ENCODE results near the gene ZNF284.

GRCh38 chr19:44071824-44072542 is at the start of gene ZNF284:
- TF ChIP-seq CTCF (IDR thresholded peaks at IDR 0.05) (no peak), POLR2A (IDR thresholded peaks at IDR 0.05) (peak in 1 of 2 donors; percentile 20)
